DOHH2 (cell line): Measurements from ENCODE around the gene ALKBH8.

ENCODE experiments used
- CTCF ChIP-seq: fragments of 200-600 bp; sonication (generic); IDR thresholded peaks from one replicate; pipeline ENCODE4 v1.5.1; 2014; ENCODE audit warnings: antibody characterized with exemption, mild to moderate bottlenecking, low read depth, low read length; ENCODE audit not compliant: poor library complexity, severe bottlenecking
- EZH2phosphoT487 ChIP-seq: fragments of 200-600 bp; sonication (generic); IDR thresholded peaks from 2 replicates; pipeline ENCODE4 v1.6.1; 2017; ENCODE audit warnings: borderline replicate concordance, mild to moderate bottlenecking, antibody characterized with exemption, low read length, moderate library complexity, mixed read lengths

GRCh38 chr11:107457205-107457557, 108.4 kb downstream of the ALKBH8 start:
- no peak for TF ChIP-seq CTCF
- no peak for TF ChIP-seq EZH2phosphoT487
